GM23338 (cell line): ENCODE results near the gene IL1RAPL2. TPM values are rescaled to one million over a fixed set of nuclear protein-coding genes. Genes with fewer than 3 reads are reported as not detected.

Source experiments
- ATAC-seq: fragments of 200-7000 bp; cut with Tn5 transposase; 3 replicates; pipeline ENCODE4 v1.9.1; 2020
- DNase-seq: peaks from one replicate; pipeline ENCODE4 v3.0.0-alpha.2; 2015; ENCODE audit warnings: low spot score
- H2AFZ ChIP-seq: fragments of 200-600 bp; sonication (generic); 2 replicates; pipeline ENCODE4 v1.8.0; 2016; ENCODE audit warnings: antibody characterized with exemption, mild to moderate bottlenecking, moderate library complexity
- H3F3A ChIP-seq: fragments of 200-600 bp; sonication (generic); replicated peaks from 2 replicates; pipeline ENCODE4 v1.8.0; 2017; ENCODE audit warnings: antibody characterized with exemption, mixed run types, low read depth
- H3K27ac ChIP-seq: fragments of 200-600 bp; sonication (generic); 2 replicates; pipeline ENCODE4 v1.6.1; 2016; ENCODE audit warnings: low read depth
- H3K27me3 ChIP-seq: fragments of 200-600 bp; sonication (generic); 2 replicates; pipeline ENCODE4 v1.8.0; 2016; ENCODE audit warnings: mild to moderate bottlenecking, mixed run types, moderate library complexity; ENCODE audit not compliant: insufficient read depth
- H3K36me3 ChIP-seq: fragments of 200-600 bp; sonication (generic); 2 replicates; pipeline ENCODE4 v1.8.0; 2016; ENCODE audit warnings: mild to moderate bottlenecking; ENCODE audit not compliant: insufficient read depth
- H3K4me1 ChIP-seq: fragments of 200-600 bp; sonication (generic); 2 replicates; pipeline ENCODE4 v1.8.0; 2016; ENCODE audit warnings: mild to moderate bottlenecking, moderate library complexity; ENCODE audit not compliant: insufficient read depth
- H3K4me2 ChIP-seq: fragments of 200-600 bp; sonication (generic); 2 replicates; pipeline ENCODE4 v1.7.1; 2017; ENCODE audit warnings: mixed run types
- H3K4me3 ChIP-seq: fragments of 200-600 bp; sonication (generic); 2 replicates; pipeline ENCODE4 v1.6.1; 2016; ENCODE audit warnings: mixed run types
- H3K79me2 ChIP-seq: fragments of 200-600 bp; sonication (generic); replicated peaks from 2 replicates; pipeline ENCODE4 v1.8.0; 2017; ENCODE audit warnings: mild to moderate bottlenecking; ENCODE audit not compliant: insufficient read depth
- H3K9me2 ChIP-seq: fragments of 200-600 bp; sonication (generic); 2 replicates; pipeline ENCODE4 v1.8.0; 2017; ENCODE audit not compliant: insufficient read depth
- H4K20me1 ChIP-seq: fragments of 200-600 bp; sonication (generic); replicated peaks from 2 replicates; pipeline ENCODE4 v1.8.0; 2017; ENCODE audit warnings: mild to moderate bottlenecking; ENCODE audit not compliant: insufficient read depth
- H3K27ac Mint-ChIP-seq: 2 replicates; pipeline ENCODE4 v1.8.0; 2020; ENCODE audit warnings: inconsistent platforms, mild to moderate bottlenecking, moderate library complexity, mixed read lengths
- H3K27me3 Mint-ChIP-seq: 3 replicates; pipeline ENCODE4 v1.8.0; 2022; ENCODE audit warnings: low read depth, mild to moderate bottlenecking, moderate library complexity, mixed read lengths, inconsistent platforms; ENCODE audit not compliant: insufficient read depth, poor library complexity
- H3K36me3 Mint-ChIP-seq: 3 replicates; pipeline ENCODE4 v1.8.0; 2021; ENCODE audit warnings: low read depth, mild to moderate bottlenecking, inconsistent platforms, moderate library complexity, mixed read lengths
- H3K4me1 Mint-ChIP-seq: 3 replicates; pipeline ENCODE4 v1.8.0; 2020; ENCODE audit warnings: mild to moderate bottlenecking, inconsistent platforms, mixed read lengths
- H3K4me3 Mint-ChIP-seq: 3 replicates; pipeline ENCODE4 v1.8.0; 2021; ENCODE audit warnings: moderate library complexity, mild to moderate bottlenecking, inconsistent platforms, mixed read lengths
- H3K9me3 Mint-ChIP-seq: 3 replicates; pipeline ENCODE4 v1.8.0; 2020; ENCODE audit warnings: moderate library complexity, mild to moderate bottlenecking, inconsistent platforms, mixed read lengths
- EZH2phosphoT487 ChIP-seq: fragments of 200-600 bp; sonication (generic); IDR thresholded peaks from one replicate; pipeline ENCODE4 v1.8.1; 2018; ENCODE audit warnings: antibody characterized with exemption; ENCODE audit not compliant: unreplicated experiment
- STAT1 ChIP-seq: IDR thresholded peaks from one replicate; pipeline ENCODE4 v1.6.1; 2016; ENCODE audit warnings: antibody characterized with exemption; ENCODE audit not compliant: unreplicated experiment
- ZNF331 ChIP-seq: fragments of 250-450 bp; sonication (Bioruptor Pico); IDR thresholded peaks from 2 replicates; pipeline ENCODE4 v1.5.0; 2020; ENCODE audit warnings: low read depth, mild to moderate bottlenecking, moderate library complexity
- polyA plus RNA-seq: library from polyadenylated mRNA; unstranded; fragments of >200 nt; fragmentation: Nextera tagmentation; extraction: Ambion mirVana; gene quantifications from 2 replicates; pipeline ENCODE4 v1.2.1, GENCODE V29; 2016
- total RNA-seq: library from RNA; depleted of rRNA; stranded (reverse); fragments of >200 nt; shearing (Covaris generic); gene quantifications from 2 replicates; pipeline ENCODE4 v1.2.3, GENCODE V29; 2014
- TF ChIP-seq, protein P1 (sequence below), 2 experiments: fragments of 200-600 bp in 1 of 2; sonication (generic) in 1 of 2; conservative IDR thresholded peaks; 2 replicates each; pipeline versions ENCODE4 v1.5.1 to v1.6.1; 2016 to 2017; ENCODE audit warnings: antibody characterized with exemption in 2 of 2, low read depth in 2 of 2, mild to moderate bottlenecking in 2 of 2, moderate library complexity in 1 of 2
- TF ChIP-seq, protein P2 (sequence below): IDR thresholded peaks from 2 replicates; pipeline ENCODE4 v1.6.1; 2016; ENCODE audit warnings: antibody characterized with exemption
- TF ChIP-seq, protein P3 (sequence below): IDR thresholded peaks from one replicate; pipeline ENCODE4 v1.6.1; 2018; ENCODE audit warnings: antibody characterized with exemption; ENCODE audit not compliant: unreplicated experiment
- TF ChIP-seq, protein P4 (sequence below): fragments of 250-450 bp; sonication (Bioruptor Pico); IDR thresholded peaks from 2 replicates; pipeline ENCODE4 v1.5.0; 2020; ENCODE audit warnings: mild to moderate bottlenecking, moderate library complexity

Gene IL1RAPL2
- total and polyA plus RNA-seq, 2 experiments from 2014 or later, result 0.80 to 0.94 TPM

DNA sequence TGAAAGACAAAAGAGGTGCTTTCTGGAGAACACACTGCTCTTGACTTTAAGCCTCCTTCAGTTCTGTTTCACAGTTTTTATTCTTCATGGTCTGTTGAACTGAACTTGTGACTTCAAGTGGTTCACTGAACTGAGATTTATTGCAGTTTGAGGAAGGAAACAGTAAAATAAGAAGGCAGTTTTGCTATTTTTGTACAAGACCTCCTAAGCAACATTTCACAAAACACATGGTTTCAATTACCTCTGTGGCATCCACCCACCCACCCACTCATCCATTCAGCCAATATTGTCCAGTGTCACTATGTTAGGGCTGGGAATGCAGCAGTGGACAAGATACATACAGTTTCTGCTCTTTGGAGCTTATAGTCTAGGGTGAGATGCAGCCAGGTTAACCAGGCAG lies 131.3 kb downstream of the IL1RAPL2 start:
- no peaks in the 10 kb centered on the region for H3K36me3 ChIP-seq
- H2AFZ ChIP-seq, result no peak overlapping the region
- H3K79me2 ChIP-seq, result no peaks in the 10 kb centered on the region
- no peak overlapping the region for H3K4me2 ChIP-seq
- H3K4me1 ChIP-seq, result no peaks in the 10 kb centered on the region
- Mint-ChIP-seq H3K27me3 (no peaks in the 10 kb centered on the region), H3K27ac (no peak overlapping the region), H3K36me3 (no peaks in the 10 kb centered on the region), H3K9me3 (no peaks in the 10 kb centered on the region), H3K4me3 (no peak overlapping the region), H3K4me1 (no peaks in the 10 kb centered on the region; the same call in 2 of the 3 replicates)
- no peak overlapping the region for H3K4me3 ChIP-seq
- TF ChIP-seq STAT1, result no peak
- TF ChIP-seq ZNF331 (CRISPR knock-in tag), result no peak
- TF ChIP-seq, protein P1, sequence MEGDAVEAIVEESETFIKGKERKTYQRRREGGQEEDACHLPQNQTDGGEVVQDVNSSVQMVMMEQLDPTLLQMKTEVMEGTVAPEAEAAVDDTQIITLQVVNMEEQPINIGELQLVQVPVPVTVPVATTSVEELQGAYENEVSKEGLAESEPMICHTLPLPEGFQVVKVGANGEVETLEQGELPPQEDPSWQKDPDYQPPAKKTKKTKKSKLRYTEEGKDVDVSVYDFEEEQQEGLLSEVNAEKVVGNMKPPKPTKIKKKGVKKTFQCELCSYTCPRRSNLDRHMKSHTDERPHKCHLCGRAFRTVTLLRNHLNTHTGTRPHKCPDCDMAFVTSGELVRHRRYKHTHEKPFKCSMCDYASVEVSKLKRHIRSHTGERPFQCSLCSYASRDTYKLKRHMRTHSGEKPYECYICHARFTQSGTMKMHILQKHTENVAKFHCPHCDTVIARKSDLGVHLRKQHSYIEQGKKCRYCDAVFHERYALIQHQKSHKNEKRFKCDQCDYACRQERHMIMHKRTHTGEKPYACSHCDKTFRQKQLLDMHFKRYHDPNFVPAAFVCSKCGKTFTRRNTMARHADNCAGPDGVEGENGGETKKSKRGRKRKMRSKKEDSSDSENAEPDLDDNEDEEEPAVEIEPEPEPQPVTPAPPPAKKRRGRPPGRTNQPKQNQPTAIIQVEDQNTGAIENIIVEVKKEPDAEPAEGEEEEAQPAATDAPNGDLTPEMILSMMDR (conservative IDR thresholded peaks at IDR 0.05; ENCODE audit: low read depth in 2 of 2), result no peak
- TF ChIP-seq, protein P2, sequence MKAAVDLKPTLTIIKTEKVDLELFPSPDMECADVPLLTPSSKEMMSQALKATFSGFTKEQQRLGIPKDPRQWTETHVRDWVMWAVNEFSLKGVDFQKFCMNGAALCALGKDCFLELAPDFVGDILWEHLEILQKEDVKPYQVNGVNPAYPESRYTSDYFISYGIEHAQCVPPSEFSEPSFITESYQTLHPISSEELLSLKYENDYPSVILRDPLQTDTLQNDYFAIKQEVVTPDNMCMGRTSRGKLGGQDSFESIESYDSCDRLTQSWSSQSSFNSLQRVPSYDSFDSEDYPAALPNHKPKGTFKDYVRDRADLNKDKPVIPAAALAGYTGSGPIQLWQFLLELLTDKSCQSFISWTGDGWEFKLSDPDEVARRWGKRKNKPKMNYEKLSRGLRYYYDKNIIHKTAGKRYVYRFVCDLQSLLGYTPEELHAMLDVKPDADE, result no peak
- no peak for TF ChIP-seq EZH2phosphoT487
- TF ChIP-seq, protein P3, sequence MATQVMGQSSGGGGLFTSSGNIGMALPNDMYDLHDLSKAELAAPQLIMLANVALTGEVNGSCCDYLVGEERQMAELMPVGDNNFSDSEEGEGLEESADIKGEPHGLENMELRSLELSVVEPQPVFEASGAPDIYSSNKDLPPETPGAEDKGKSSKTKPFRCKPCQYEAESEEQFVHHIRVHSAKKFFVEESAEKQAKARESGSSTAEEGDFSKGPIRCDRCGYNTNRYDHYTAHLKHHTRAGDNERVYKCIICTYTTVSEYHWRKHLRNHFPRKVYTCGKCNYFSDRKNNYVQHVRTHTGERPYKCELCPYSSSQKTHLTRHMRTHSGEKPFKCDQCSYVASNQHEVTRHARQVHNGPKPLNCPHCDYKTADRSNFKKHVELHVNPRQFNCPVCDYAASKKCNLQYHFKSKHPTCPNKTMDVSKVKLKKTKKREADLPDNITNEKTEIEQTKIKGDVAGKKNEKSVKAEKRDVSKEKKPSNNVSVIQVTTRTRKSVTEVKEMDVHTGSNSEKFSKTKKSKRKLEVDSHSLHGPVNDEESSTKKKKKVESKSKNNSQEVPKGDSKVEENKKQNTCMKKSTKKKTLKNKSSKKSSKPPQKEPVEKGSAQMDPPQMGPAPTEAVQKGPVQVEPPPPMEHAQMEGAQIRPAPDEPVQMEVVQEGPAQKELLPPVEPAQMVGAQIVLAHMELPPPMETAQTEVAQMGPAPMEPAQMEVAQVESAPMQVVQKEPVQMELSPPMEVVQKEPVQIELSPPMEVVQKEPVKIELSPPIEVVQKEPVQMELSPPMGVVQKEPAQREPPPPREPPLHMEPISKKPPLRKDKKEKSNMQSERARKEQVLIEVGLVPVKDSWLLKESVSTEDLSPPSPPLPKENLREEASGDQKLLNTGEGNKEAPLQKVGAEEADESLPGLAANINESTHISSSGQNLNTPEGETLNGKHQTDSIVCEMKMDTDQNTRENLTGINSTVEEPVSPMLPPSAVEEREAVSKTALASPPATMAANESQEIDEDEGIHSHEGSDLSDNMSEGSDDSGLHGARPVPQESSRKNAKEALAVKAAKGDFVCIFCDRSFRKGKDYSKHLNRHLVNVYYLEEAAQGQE, result no peak
- TF ChIP-seq, protein P4, sequence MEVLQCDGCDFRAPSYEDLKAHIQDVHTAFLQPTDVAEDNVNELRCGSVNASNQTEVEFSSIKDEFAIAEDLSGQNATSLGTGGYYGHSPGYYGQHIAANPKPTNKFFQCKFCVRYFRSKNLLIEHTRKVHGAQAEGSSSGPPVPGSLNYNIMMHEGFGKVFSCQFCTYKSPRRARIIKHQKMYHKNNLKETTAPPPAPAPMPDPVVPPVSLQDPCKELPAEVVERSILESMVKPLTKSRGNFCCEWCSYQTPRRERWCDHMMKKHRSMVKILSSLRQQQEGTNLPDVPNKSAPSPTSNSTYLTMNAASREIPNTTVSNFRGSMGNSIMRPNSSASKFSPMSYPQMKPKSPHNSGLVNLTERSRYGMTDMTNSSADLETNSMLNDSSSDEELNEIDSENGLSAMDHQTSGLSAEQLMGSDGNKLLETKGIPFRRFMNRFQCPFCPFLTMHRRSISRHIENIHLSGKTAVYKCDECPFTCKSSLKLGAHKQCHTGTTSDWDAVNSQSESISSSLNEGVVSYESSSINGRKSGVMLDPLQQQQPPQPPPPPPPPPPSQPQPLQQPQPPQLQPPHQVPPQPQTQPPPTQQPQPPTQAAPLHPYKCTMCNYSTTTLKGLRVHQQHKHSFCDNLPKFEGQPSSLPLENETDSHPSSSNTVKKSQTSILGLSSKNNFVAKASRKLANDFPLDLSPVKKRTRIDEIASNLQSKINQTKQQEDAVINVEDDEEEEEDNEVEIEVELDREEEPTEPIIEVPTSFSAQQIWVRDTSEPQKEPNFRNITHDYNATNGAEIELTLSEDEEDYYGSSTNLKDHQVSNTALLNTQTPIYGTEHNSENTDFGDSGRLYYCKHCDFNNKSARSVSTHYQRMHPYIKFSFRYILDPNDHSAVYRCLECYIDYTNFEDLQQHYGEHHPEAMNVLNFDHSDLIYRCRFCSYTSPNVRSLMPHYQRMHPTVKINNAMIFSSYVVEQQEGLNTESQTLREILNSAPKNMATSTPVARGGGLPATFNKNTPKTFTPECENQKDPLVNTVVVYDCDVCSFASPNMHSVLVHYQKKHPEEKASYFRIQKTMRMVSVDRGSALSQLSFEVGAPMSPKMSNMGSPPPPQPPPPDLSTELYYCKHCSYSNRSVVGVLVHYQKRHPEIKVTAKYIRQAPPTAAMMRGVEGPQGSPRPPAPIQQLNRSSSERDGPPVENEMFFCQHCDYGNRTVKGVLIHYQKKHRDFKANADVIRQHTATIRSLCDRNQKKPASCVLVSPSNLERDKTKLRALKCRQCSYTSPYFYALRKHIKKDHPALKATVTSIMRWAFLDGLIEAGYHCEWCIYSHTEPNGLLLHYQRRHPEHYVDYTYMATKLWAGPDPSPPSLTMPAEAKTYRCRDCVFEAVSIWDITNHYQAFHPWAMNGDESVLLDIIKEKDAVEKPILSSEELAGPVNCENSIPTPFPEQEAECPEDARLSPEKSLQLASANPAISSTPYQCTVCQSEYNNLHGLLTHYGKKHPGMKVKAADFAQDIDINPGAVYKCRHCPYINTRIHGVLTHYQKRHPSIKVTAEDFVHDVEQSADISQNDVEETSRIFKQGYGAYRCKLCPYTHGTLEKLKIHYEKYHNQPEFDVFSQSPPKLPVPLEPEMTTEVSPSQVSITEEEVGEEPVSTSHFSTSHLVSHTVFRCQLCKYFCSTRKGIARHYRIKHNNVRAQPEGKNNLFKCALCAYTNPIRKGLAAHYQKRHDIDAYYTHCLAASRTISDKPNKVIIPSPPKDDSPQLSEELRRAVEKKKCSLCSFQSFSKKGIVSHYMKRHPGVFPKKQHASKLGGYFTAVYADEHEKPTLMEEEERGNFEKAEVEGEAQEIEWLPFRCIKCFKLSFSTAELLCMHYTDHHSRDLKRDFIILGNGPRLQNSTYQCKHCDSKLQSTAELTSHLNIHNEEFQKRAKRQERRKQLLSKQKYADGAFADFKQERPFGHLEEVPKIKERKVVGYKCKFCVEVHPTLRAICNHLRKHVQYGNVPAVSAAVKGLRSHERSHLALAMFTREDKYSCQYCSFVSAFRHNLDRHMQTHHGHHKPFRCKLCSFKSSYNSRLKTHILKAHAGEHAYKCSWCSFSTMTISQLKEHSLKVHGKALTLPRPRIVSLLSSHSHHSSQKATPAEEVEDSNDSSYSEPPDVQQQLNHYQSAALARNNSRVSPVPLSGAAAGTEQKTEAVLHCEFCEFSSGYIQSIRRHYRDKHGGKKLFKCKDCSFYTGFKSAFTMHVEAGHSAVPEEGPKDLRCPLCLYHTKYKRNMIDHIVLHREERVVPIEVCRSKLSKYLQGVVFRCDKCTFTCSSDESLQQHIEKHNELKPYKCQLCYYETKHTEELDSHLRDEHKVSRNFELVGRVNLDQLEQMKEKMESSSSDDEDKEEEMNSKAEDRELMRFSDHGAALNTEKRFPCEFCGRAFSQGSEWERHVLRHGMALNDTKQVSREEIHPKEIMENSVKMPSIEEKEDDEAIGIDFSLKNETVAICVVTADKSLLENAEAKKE (CRISPR knock-in tag), result no peak
- H3K27me3 ChIP-seq, result no peaks in the 10 kb centered on the region
- DNase-seq (no peak), ATAC-seq (no peak)
- no peaks in the 10 kb centered on the region for H4K20me1 ChIP-seq
- H3F3A ChIP-seq, result no peaks in the 10 kb centered on the region
- no peaks in the 10 kb centered on the region for H3K9me2 ChIP-seq
- no peak overlapping the region for H3K27ac ChIP-seq
